Mesothelial cell of epicardium (in vitro differentiated cells): ENCODE measurements around the gene HAGHL. TPM values are rescaled to one million over a fixed set of nuclear protein-coding genes. Genes with fewer than 3 reads are reported as not detected.

Experiments used
- DNase-seq, 2 experiments: peaks; one replicate each; pipeline ENCODE4 v3.0.0; 2021; ENCODE audit warnings: low spot score in 2 of 2; ENCODE audit not compliant: unreplicated experiment in 2 of 2
- H3K27ac Mint-ChIP-seq: 2 replicates; pipeline ENCODE4 v1.8.0; 2021; ENCODE audit warnings: mixed read lengths
- H3K27me3 Mint-ChIP-seq: 2 replicates; pipeline ENCODE4 v1.8.0; 2021; ENCODE audit warnings: low read depth, mixed read lengths
- H3K36me3 Mint-ChIP-seq: 2 replicates; pipeline ENCODE4 v1.8.0; 2021; ENCODE audit warnings: mixed read lengths
- H3K4me1 Mint-ChIP-seq: 2 replicates; pipeline ENCODE4 v1.8.0; 2021; ENCODE audit warnings: mixed read lengths
- H3K4me3 Mint-ChIP-seq: 2 replicates; pipeline ENCODE4 v1.8.0; 2021; ENCODE audit warnings: mild to moderate bottlenecking, moderate library complexity, mixed read lengths
- H3K9me3 Mint-ChIP-seq: 2 replicates; pipeline ENCODE4 v1.8.0; 2021; ENCODE audit warnings: mixed read lengths
- CTCF ChIP-seq: fragments of 200-600 bp; sonication (generic); IDR thresholded peaks from one replicate; pipeline ENCODE4 v1.5.0; 2021; ENCODE audit warnings: antibody characterized with exemption; ENCODE audit not compliant: unreplicated experiment
- total RNA-seq: library from RNA; stranded (reverse); gene quantifications from 3 replicates; pipeline ENCODE4 v1.2.1, GENCODE V29; 2021

Gene HAGHL
- total RNA-seq, 1 donor from 2014 or later, result 6.4 TPM

- no peak for DNase-seq
- Mint-ChIP-seq H3K27ac (no peak overlapping the region), H3K9me3 (no peaks in the 10 kb centered on the region), H3K27me3 (peaks cover 85% of the 10 kb centered on the region), H3K36me3 (no peaks in the 10 kb centered on the region), H3K4me3 (no peak overlapping the region), H3K4me1 (no peaks in the 10 kb centered on the region)
- no peak for TF ChIP-seq CTCF
Observed at GRCh38 chr16:702341-702740, 24.6 kb upstream of the HAGHL start.

GRCh38 chr16:703406-703805 is 23.5 kb upstream of the HAGHL start:
- H3K4me1 Mint-ChIP-seq, result no peaks in the 10 kb centered on the region
- H3K4me3 Mint-ChIP-seq, result no peak overlapping the region
- H3K27me3 Mint-ChIP-seq, result peaks cover 83% of the 10 kb centered on the region
- no peak for TF ChIP-seq CTCF
- no peaks in the 10 kb centered on the region for H3K9me3 Mint-ChIP-seq
- H3K27ac Mint-ChIP-seq, result no peak overlapping the region
- no peak for DNase-seq
- no peaks in the 10 kb centered on the region for H3K36me3 Mint-ChIP-seq

- Mint-ChIP-seq H3K9me3 (no peaks in the 10 kb centered on the region), H3K4me3 (no peak overlapping the region), H3K36me3 (no peaks in the 10 kb centered on the region), H3K27ac (no peak overlapping the region), H3K27me3 (peaks cover 83% of the 10 kb centered on the region), H3K4me1 (no peaks in the 10 kb centered on the region)
- no peak for DNase-seq
- no peak for TF ChIP-seq CTCF
Observed at GRCh38 chr16:704047-704446, 22.9 kb upstream of the HAGHL start.

GRCh38 chr16:704552-705380 is 22.1 kb upstream of the HAGHL start:
- H3K27ac Mint-ChIP-seq, result no peak overlapping the region
- H3K27me3 Mint-ChIP-seq, result peaks cover 83% of the 10 kb centered on the region
- no peaks in the 10 kb centered on the region for H3K4me1 Mint-ChIP-seq
- no peaks in the 10 kb centered on the region for H3K9me3 Mint-ChIP-seq
- H3K4me3 Mint-ChIP-seq, result no peak overlapping the region
- DNase-seq, result no peak
- no peak for TF ChIP-seq CTCF
- no peaks in the 10 kb centered on the region for H3K36me3 Mint-ChIP-seq

- no peaks in the 10 kb centered on the region for H3K36me3 Mint-ChIP-seq
- no peaks in the 10 kb centered on the region for H3K4me1 Mint-ChIP-seq
- H3K4me3 Mint-ChIP-seq, result peak within 1 kb of the TSS; percentile 22
- H3K9me3 Mint-ChIP-seq, result no peaks in the 10 kb centered on the region
- TF ChIP-seq CTCF, result no peak
- no peak within 1 kb of the TSS for H3K27ac Mint-ChIP-seq
- DNase-seq, result no peak
- peaks cover 86% of the 10 kb centered on the region for H3K27me3 Mint-ChIP-seq
Observed at GRCh38 chr16:705431-706188, 21.3 kb upstream of the HAGHL start, which contains the start of gene FBXL16. Gene FBXL16 (minus strand): TSS chr16:705801. CDS start chr16:697405, 8,396 bp downstream.
